ENCODE data around the gene SDK1. TPM values are rescaled to one million over a fixed set of nuclear protein-coding genes. Genes with fewer than 3 reads are reported as not detected.

The SDK1 gene
- total RNA-seq, 1 experiment from 2014 or later: 20.0 TPM

DNA sequence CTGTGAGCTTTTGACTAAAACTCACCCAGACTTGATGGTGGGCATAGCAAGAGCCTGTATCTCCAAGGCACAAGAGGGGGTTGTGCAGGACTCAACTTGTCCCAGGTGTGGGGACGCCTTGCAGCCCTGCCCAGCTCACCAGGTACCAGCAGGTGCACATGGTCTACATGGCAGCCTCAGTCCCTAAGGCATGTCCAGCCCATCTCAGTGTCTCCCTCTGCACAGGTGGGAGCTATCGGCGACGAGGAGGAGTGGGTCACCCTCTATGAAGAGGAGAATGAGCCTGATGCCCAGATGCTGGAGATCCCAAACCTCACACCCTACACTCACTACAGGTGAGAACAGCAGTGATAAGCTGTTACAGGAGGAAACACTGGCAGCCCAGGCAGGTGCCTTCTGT, 809.4 kb downstream of the SDK1 start:
- Mint-ChIP-seq H3K27ac (ENCODE audit: unreplicated experiment) (no peak overlapping the region), H3K27me3 (ENCODE audit: unreplicated experiment) (no peaks in the 10 kb centered on the region), H3K9me3 (ENCODE audit: low read depth, unreplicated experiment) (no peaks in the 10 kb centered on the region), H3K4me3 (ENCODE audit: low read depth, unreplicated experiment) (no peak overlapping the region), H3K36me3 (ENCODE audit: insufficient read depth, unreplicated experiment) (no peaks in the 10 kb centered on the region), H3K4me1 (ENCODE audit: low read depth, unreplicated experiment) (no peaks in the 10 kb centered on the region)
- intact Hi-C loops (cut with micrococcal nuclease; ENCODE audit: unreplicated experiment): loop anchor here (10.0 kb wide), 1 partner anchor 364 kb away; no protein-coding TSS in a partner anchor
- BruUV-seq (replicated peaks): no TSS peak
- CTCF ChIA-PET: no interaction called here
- TF ChIP-seq, protein P1, sequence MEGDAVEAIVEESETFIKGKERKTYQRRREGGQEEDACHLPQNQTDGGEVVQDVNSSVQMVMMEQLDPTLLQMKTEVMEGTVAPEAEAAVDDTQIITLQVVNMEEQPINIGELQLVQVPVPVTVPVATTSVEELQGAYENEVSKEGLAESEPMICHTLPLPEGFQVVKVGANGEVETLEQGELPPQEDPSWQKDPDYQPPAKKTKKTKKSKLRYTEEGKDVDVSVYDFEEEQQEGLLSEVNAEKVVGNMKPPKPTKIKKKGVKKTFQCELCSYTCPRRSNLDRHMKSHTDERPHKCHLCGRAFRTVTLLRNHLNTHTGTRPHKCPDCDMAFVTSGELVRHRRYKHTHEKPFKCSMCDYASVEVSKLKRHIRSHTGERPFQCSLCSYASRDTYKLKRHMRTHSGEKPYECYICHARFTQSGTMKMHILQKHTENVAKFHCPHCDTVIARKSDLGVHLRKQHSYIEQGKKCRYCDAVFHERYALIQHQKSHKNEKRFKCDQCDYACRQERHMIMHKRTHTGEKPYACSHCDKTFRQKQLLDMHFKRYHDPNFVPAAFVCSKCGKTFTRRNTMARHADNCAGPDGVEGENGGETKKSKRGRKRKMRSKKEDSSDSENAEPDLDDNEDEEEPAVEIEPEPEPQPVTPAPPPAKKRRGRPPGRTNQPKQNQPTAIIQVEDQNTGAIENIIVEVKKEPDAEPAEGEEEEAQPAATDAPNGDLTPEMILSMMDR (IDR thresholded peaks at IDR 0.05; ENCODE audit: unreplicated experiment): no peak
- DNase-seq: no peak

DNA sequence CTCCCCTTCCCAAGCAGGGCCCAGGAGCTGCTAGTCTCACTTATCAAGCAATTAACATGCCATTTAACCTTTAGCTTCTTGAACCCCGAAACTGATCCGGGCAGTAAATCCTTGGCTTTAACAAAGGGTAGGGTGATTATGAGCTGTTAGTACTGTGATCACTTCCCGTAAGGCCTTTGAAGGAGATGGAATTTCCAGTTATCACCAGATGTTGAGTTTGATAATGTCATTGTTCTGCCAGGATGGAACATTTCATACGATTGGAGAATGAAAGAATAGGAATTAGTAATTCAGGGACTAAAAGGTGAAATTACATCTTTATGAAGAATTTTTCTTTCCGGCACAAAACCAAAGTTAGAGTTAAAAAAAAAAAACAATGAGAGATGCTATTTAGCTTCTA, 810.1 kb downstream of the SDK1 start:
- H3K4me3 Mint-ChIP-seq (ENCODE audit: low read depth, unreplicated experiment): no peak overlapping the region
- DNase-seq: no peak
- no TSS peak for BruUV-seq (replicated peaks)
- CTCF ChIA-PET: interaction anchor here (1.2 kb wide), 1 partner anchor 8 kb away, joined by 5 read pairs; no protein-coding TSS in a partner anchor
- no peaks in the 10 kb centered on the region for H3K27me3 Mint-ChIP-seq (ENCODE audit: unreplicated experiment)
- H3K36me3 Mint-ChIP-seq (ENCODE audit: insufficient read depth, unreplicated experiment): no peaks in the 10 kb centered on the region
- intact Hi-C loops (cut with micrococcal nuclease; ENCODE audit: unreplicated experiment): loop anchor here (10.0 kb wide), 1 partner anchor 364 kb away; no protein-coding TSS in a partner anchor
- H3K27ac Mint-ChIP-seq (ENCODE audit: unreplicated experiment): no peak overlapping the region
- H3K4me1 Mint-ChIP-seq (ENCODE audit: low read depth, unreplicated experiment): no peaks in the 10 kb centered on the region
- TF ChIP-seq, protein P1 (IDR thresholded peaks at IDR 0.05; ENCODE audit: unreplicated experiment): no peak
- no peaks in the 10 kb centered on the region for H3K9me3 Mint-ChIP-seq (ENCODE audit: low read depth, unreplicated experiment)

DNA sequence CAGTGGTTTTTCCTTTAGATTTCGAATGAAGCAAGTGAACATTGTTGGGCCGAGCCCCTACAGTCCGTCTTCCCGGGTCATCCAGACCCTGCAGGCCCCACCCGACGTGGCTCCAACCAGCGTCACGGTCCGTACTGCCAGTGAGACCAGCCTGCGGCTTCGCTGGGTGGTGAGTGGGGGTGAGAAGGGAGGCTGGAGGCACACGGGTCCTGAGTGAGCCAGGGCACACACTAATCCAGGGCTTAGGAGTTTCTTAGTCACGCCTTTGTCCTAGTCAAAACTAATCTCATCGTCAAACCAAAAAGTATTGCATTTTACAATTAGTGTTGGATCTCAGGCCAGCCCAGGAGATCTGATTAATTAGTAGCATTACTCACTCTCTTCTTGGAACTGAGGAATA, 812.2 kb downstream of the SDK1 start:
- no peaks in the 10 kb centered on the region for H3K36me3 Mint-ChIP-seq (ENCODE audit: insufficient read depth, unreplicated experiment)
- BruUV-seq (replicated peaks): no TSS peak
- H3K27me3 Mint-ChIP-seq (ENCODE audit: unreplicated experiment): no peaks in the 10 kb centered on the region
- TF ChIP-seq, protein P1 (IDR thresholded peaks at IDR 0.05; ENCODE audit: unreplicated experiment): no peak
- CTCF ChIA-PET: no interaction called here
- H3K4me3 Mint-ChIP-seq (ENCODE audit: low read depth, unreplicated experiment): no peak overlapping the region
- H3K4me1 Mint-ChIP-seq (ENCODE audit: low read depth, unreplicated experiment): no peaks in the 10 kb centered on the region
- no peak overlapping the region for H3K27ac Mint-ChIP-seq (ENCODE audit: unreplicated experiment)
- H3K9me3 Mint-ChIP-seq (ENCODE audit: low read depth, unreplicated experiment): no peaks in the 10 kb centered on the region
- no peak for DNase-seq
- intact Hi-C loops (cut with micrococcal nuclease; ENCODE audit: unreplicated experiment): loop anchor here (10.0 kb wide), 1 partner anchor 362 kb away; no protein-coding TSS in a partner anchor

DNA sequence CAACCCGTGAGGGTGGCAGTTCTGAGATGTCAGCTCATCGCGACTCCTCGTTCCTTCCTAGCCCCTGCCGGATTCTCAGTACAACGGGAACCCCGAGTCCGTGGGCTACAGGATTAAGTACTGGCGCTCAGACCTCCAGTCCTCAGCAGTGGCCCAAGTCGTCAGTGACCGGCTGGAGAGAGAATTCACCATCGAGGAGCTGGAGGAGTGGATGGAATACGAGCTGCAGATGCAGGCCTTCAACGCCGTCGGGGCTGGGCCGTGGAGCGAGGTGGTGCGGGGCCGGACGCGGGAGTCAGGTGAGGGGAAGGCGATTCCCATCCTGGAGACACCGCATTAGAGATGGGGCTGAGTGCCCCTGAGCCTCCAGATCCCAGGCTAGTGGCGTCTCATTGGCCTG, 812.9 kb downstream of the SDK1 start:
- Mint-ChIP-seq H3K9me3 (ENCODE audit: low read depth, unreplicated experiment) (no peaks in the 10 kb centered on the region), H3K27me3 (ENCODE audit: unreplicated experiment) (no peaks in the 10 kb centered on the region), H3K27ac (ENCODE audit: unreplicated experiment) (no peak overlapping the region), H3K36me3 (ENCODE audit: insufficient read depth, unreplicated experiment) (no peaks in the 10 kb centered on the region), H3K4me1 (ENCODE audit: low read depth, unreplicated experiment) (no peaks in the 10 kb centered on the region), H3K4me3 (ENCODE audit: low read depth, unreplicated experiment) (no peak overlapping the region)
- intact Hi-C loops (cut with micrococcal nuclease; ENCODE audit: unreplicated experiment): loop anchor here (10.0 kb wide), 1 partner anchor 361 kb away; no protein-coding TSS in a partner anchor
- TF ChIP-seq, protein P1 (IDR thresholded peaks at IDR 0.05; ENCODE audit: unreplicated experiment): no peak
- no peak for DNase-seq
- BruUV-seq (replicated peaks): no TSS peak
- CTCF ChIA-PET: no interaction called here
